HCT116 (cell line): ENCODE results near the gene PCBP3. TPM values are rescaled to one million over a fixed set of nuclear protein-coding genes. Genes with fewer than 3 reads are reported as not detected.

ENCODE experiments used
- ATAC-seq: fragments of 200-7000 bp; cut with Tn5 transposase; 2 replicates; pipeline ENCODE4 v1.9.1; 2020; ENCODE audit warnings: mild to moderate bottlenecking, moderate library complexity
- BruUV-seq: library from RNA; stranded (reverse); fragments of 400-500 nt; replicated peaks from 2 replicates; lab custom pipeline; 2021; lab: Mats Ljungman, UMichigan
- CTCF ChIA-PET: fragments of 300-600 bp; sonication (Branson Sonifier 250); formaldehyde crosslinking; loops from one replicate; lab custom pipeline; 2021; ENCODE audit warnings: antibody characterized with exemption; lab: Charles Lee
- POLR2A ChIA-PET: fragments of 300-600, 350-600 bp; sonication (Branson Sonifier 250); formaldehyde crosslinking; loops from one replicate; lab custom pipeline; 2021; ENCODE audit warnings: antibody characterized with exemption; lab: Charles Lee
- RAD21 ChIA-PET, 2 experiments: fragments of 300-600 bp; sonication (Branson Sonifier 250); formaldehyde crosslinking; loops; one replicate each; lab custom pipeline; 2023; ENCODE audit warnings: low total read pairs in 2 of 2; ENCODE audit not compliant: uncharacterized antibody in 2 of 2, unreplicated experiment in 2 of 2, low non-redundant PET in 1 of 2; lab: Charles Lee
- DNase-seq: peaks from one replicate; pipeline ENCODE4 v3.0.0-alpha.2; 2010; ENCODE audit warnings: low read depth, low spot score
- H2AFZ ChIP-seq: fragments of 200-600 bp; shearing (Covaris generic), sonication (generic); 2 replicates; pipeline ENCODE4 v1.6.1; 2017; ENCODE audit warnings: low read depth, mixed run types, mixed read lengths, antibody characterized with exemption, low read length; ENCODE audit not compliant: poor library complexity, severe bottlenecking
- H3K27ac ChIP-seq: 2 replicates; pipeline ENCODE4 v1.5.1; 2012; ENCODE audit warnings: low read depth, low read length
- H3K27me3 ChIP-seq: fragments of 200-600 bp; sonication (generic); 2 replicates; pipeline ENCODE4 v1.6.1; 2016; ENCODE audit warnings: mixed run types, low read length, mixed read lengths; ENCODE audit not compliant: insufficient read depth
- H3K36me3 ChIP-seq, 2 experiments: fragments of 200-500 bp in 1 of 2; fragments of 200-600 bp in 1 of 2; sonication (Bioruptor generic) in 1 of 2; sonication (generic) in 1 of 2; 2 replicates each; pipeline versions ENCODE4 v1.5.1 to v1.6.1; 2014 to 2016; ENCODE audit warnings: low read length in 2 of 2, inconsistent platforms in 1 of 2, mixed read lengths in 1 of 2, mixed run types in 1 of 2; ENCODE audit not compliant: insufficient read depth in 2 of 2, control insufficient read depth in 1 of 2
- H3K4me1 ChIP-seq, 2 experiments: fragments of 200-600 bp in 1 of 2; sonication (generic) in 1 of 2; 2 replicates each; pipeline versions ENCODE4 v1.5.1 to v1.6.1; 2012 to 2017; ENCODE audit warnings: low read length in 2 of 2, inconsistent platforms in 1 of 2, mild to moderate bottlenecking in 1 of 2, mixed read lengths in 1 of 2, mixed run types in 1 of 2, moderate library complexity in 1 of 2; ENCODE audit not compliant: insufficient read depth in 2 of 2, control insufficient read depth in 1 of 2
- H3K4me2 ChIP-seq: fragments of 200-600 bp; sonication (generic); 2 replicates; pipeline ENCODE4 v1.6.1; 2017; ENCODE audit warnings: mixed run types, low read length, mixed read lengths
- H3K4me3 ChIP-seq, 2 experiments: fragments of 200-600 bp in 1 of 2; sonication (generic) in 1 of 2; replicated peaks in 1 of 2; 2 replicates each; pipeline ENCODE4 v1.5.1; 2011 to 2016; ENCODE audit warnings: low read length in 2 of 2, control low read depth in 1 of 2, low read depth in 1 of 2, mild to moderate bottlenecking in 1 of 2, mixed read lengths in 1 of 2, mixed run types in 1 of 2
- H3K79me2 ChIP-seq: fragments of 200-600 bp; sonication (generic); 2 replicates; pipeline ENCODE4 v1.6.1; 2017; ENCODE audit warnings: mild to moderate bottlenecking, mixed run types, low read length, moderate library complexity, mixed read lengths; ENCODE audit not compliant: insufficient read depth
- H3K9ac ChIP-seq: fragments of 200-600 bp; sonication (generic); 2 replicates; pipeline ENCODE4 v1.6.1; 2016; ENCODE audit warnings: low read length, mixed read lengths
- H3K9me2 ChIP-seq: fragments of 200-600 bp; sonication (generic), shearing (Covaris generic); 2 replicates; pipeline ENCODE4 v1.6.1; 2017; ENCODE audit warnings: mixed run types, mild to moderate bottlenecking, moderate library complexity; ENCODE audit not compliant: insufficient read depth
- H3K9me3 ChIP-seq, 2 experiments: fragments of 200-500 bp in 1 of 2; fragments of 200-600 bp in 1 of 2; sonication (Bioruptor generic) in 1 of 2; sonication (generic) in 1 of 2; 2 replicates each; pipeline ENCODE4 v1.6.1; 2014 to 2017; ENCODE audit warnings: low read length in 2 of 2, mixed read lengths in 2 of 2, inconsistent platforms in 1 of 2, low read depth in 1 of 2, mild to moderate bottlenecking in 1 of 2, mixed run types in 1 of 2, moderate library complexity in 1 of 2; ENCODE audit not compliant: control insufficient read depth in 1 of 2, insufficient read depth in 1 of 2
- H4K20me1 ChIP-seq: fragments of 200-600 bp; sonication (generic), shearing (Covaris generic); 2 replicates; pipeline ENCODE4 v1.6.1; 2017; ENCODE audit warnings: mixed run types, mild to moderate bottlenecking, moderate library complexity; ENCODE audit not compliant: insufficient read depth
- ATF3 ChIP-seq: IDR thresholded peaks from 2 replicates; pipeline ENCODE4 v1.6.1; 2012
- CBX3 ChIP-seq: IDR thresholded peaks from 2 replicates; pipeline ENCODE4 v1.6.1; 2012; ENCODE audit warnings: low read depth
- ELF1 ChIP-seq: IDR thresholded peaks from 2 replicates; pipeline ENCODE4 v1.6.1; 2012; ENCODE audit warnings: low read depth, borderline replicate concordance
- EZH2phosphoT487 ChIP-seq: fragments of 200-600 bp; IDR thresholded peaks from 2 replicates; pipeline ENCODE4 v1.6.1; 2018; ENCODE audit warnings: antibody characterized with exemption, borderline replicate concordance
- MAX ChIP-seq: IDR thresholded peaks from 2 replicates; pipeline ENCODE4 v1.6.1; 2012
- POLR2A ChIP-seq: IDR thresholded peaks from 2 replicates; pipeline ENCODE4 v1.7.0; 2011; ENCODE audit warnings: borderline replicate concordance; ENCODE audit not compliant: insufficient read depth, insufficient read length; ENCODE audit errors: extremely low read depth
- RAD21 ChIP-seq: IDR thresholded peaks from 2 replicates; pipeline ENCODE4 v1.6.1; 2012; ENCODE audit warnings: low read depth, mild to moderate bottlenecking
- REST ChIP-seq: IDR thresholded peaks from 2 replicates; pipeline ENCODE4 v1.6.1; 2012; ENCODE audit warnings: low read depth
- SIN3A ChIP-seq: IDR thresholded peaks from 2 replicates; pipeline ENCODE4 v1.6.1; 2012; ENCODE audit warnings: low read depth
- SRF ChIP-seq: IDR thresholded peaks from 2 replicates; pipeline ENCODE4 v1.6.1; 2012; ENCODE audit warnings: low read depth
- TCF7L2 ChIP-seq: IDR thresholded peaks from 2 replicates; pipeline ENCODE4 v1.7.0; 2011; ENCODE audit warnings: borderline replicate concordance, inconsistent platforms; ENCODE audit not compliant: insufficient read depth, insufficient read length; ENCODE audit errors: extremely low read depth
- YY1 ChIP-seq: IDR thresholded peaks from 2 replicates; pipeline ENCODE4 v1.6.1; 2011; ENCODE audit warnings: low read length, low read depth, moderate library complexity, mild to moderate bottlenecking; ENCODE audit not compliant: insufficient replicate concordance; ENCODE audit errors: extremely low read depth
- ZBTB33 ChIP-seq: IDR thresholded peaks from 2 replicates; pipeline ENCODE4 v1.6.1; 2011; ENCODE audit warnings: mild to moderate bottlenecking, low read length, moderate library complexity; ENCODE audit not compliant: insufficient replicate concordance; ENCODE audit errors: extremely low read depth
- ZNF274 ChIP-seq: fragments of 200-500 bp; sonication (Bioruptor generic); IDR thresholded peaks from 2 replicates; pipeline ENCODE4 v1.6.1; 2014; ENCODE audit warnings: mild to moderate bottlenecking, low read depth, low read length, inconsistent platforms
- intact Hi-C: fragments of 100-400 bp; cut with micrococcal nuclease; formaldehyde crosslinking; loops from 2 replicates; pipeline ENCODE4 v1.10.0; 2022
- total RNA-seq: library from RNA; stranded (reverse); gene quantifications from one replicate; pipeline ENCODE4 v1.2.1, GENCODE V29; 2021; ENCODE audit not compliant: unreplicated experiment

The PCBP3 gene
- total RNA-seq, 1 experiment from 2014 or later: 3.1 TPM

GRCh38 chr21:45745256-45745655 is 101.7 kb downstream of the PCBP3 start:
- H3K9me2 ChIP-seq: no peaks in the 10 kb centered on the region
- no peak overlapping the region for H2AFZ ChIP-seq
- ATAC-seq (no peak), DNase-seq (no peak)
- ChIA-PET POLR2A (no interaction called here), CTCF (no interaction called here), RAD21 (no interaction called here)
- no peak overlapping the region for H3K27ac ChIP-seq
- no peaks in the 10 kb centered on the region for H3K9me3 ChIP-seq
- peaks cover 15% of the 10 kb centered on the region in 2 experiments for H3K4me1 ChIP-seq
- no peaks in the 10 kb centered on the region for H3K27me3 ChIP-seq
- no peak overlapping the region for H3K9ac ChIP-seq
- TF ChIP-seq ATF3 (no peak), SRF (no peak), POLR2A (no peak), CBX3 (no peak), MAX (no peak), TCF7L2 (no peak), ZBTB33 (no peak), SIN3A (no peak), ELF1 (no peak), ZNF274 (no peak), REST (no peak), EZH2phosphoT487 (no peak), RAD21 (no peak), YY1 (no peak)
- H4K20me1 ChIP-seq: no peaks in the 10 kb centered on the region
- no peaks in the 10 kb centered on the region for H3K36me3 ChIP-seq
- BruUV-seq: no TSS peak
- no peaks in the 10 kb centered on the region for H3K79me2 ChIP-seq
- no peak overlapping the region for H3K4me2 ChIP-seq
- intact Hi-C loops: no loop called here
- no peak overlapping the region for H3K4me3 ChIP-seq
